T-cell (primary cell): ENCODE data around the gene RSPH1. TPM values are rescaled to one million over a fixed set of nuclear protein-coding genes. Genes with fewer than 3 reads are reported as not detected.

Source experiments
- ATAC-seq, 4 experiments: fragments of 200-7000 bp in 3 of 4; fragments of 150-1000 bp in 1 of 4; cut with Tn5 transposase; replicated peaks in 1 of 4; 1 replicate in 3 of 4; 2 replicates in 1 of 4; pipeline ENCODE4 v1.10.0; 2021; ENCODE audit warnings: moderate library complexity in 3 of 4, mild to moderate bottlenecking in 2 of 4, moderate number of reproducible peaks in 1 of 4
- CTCF ChIA-PET, 2 donors: fragments of 300-600 bp; sonication (Branson Sonifier 250); formaldehyde crosslinking; loops; one replicate each; lab custom pipeline; 2022; ENCODE audit warnings: antibody characterized with exemption in 2 of 2; lab: Charles Lee
- POLR2A ChIA-PET, 2 donors: fragments of 300-600 bp; sonication (Branson Sonifier 250); formaldehyde crosslinking; loops; one replicate each; lab custom pipeline; 2022; ENCODE audit warnings: antibody characterized with exemption in 2 of 2; lab: Charles Lee
- DNase-seq, 35 experiments: peaks; one replicate each; pipeline versions ENCODE4 v3.0.0 to v3.0.0-alpha.2; 2013 to 2023
- H3K27ac ChIP-seq: one replicate; pipeline ENCODE4 v1.5.1; 2013; ENCODE audit warnings: low read length
- H3K27me3 ChIP-seq, 2 experiments: replicated peaks in 1 of 2; 1 replicate in 1 of 2; 2 replicates in 1 of 2; pipeline versions ENCODE4 v1.6.1 to v1.7.0; 2013; ENCODE audit warnings: low read length in 1 of 2, mixed read lengths in 1 of 2; ENCODE audit not compliant: control insufficient read depth in 2 of 2, insufficient read depth in 2 of 2; ENCODE audit errors: extremely low read depth in 1 of 2
- H3K36me3 ChIP-seq, 2 donors: 1 replicate in 1 of 2; 2 replicates in 1 of 2; pipeline versions ENCODE4 v1.6.1 to v1.7.0; 2013; ENCODE audit warnings: low read length in 1 of 2; ENCODE audit not compliant: control insufficient read depth in 2 of 2, insufficient read depth in 1 of 2; ENCODE audit errors: extremely low read depth in 1 of 2
- H3K4me1 ChIP-seq, 2 experiments: 1 replicate in 1 of 2; 2 replicates in 1 of 2; pipeline versions ENCODE4 v1.6.1 to v1.7.0; 2013; ENCODE audit warnings: low read length in 2 of 2, mixed read lengths in 1 of 2; ENCODE audit not compliant: insufficient read depth in 2 of 2, control insufficient read depth in 1 of 2; ENCODE audit errors: extremely low read depth in 1 of 2
- H3K4me3 ChIP-seq, 2 donors: 1 replicate in 1 of 2; 2 replicates in 1 of 2; pipeline versions ENCODE4 v1.5.1 to v1.7.0; 2013; ENCODE audit warnings: mild to moderate bottlenecking in 2 of 2, low read length in 1 of 2, moderate library complexity in 1 of 2; ENCODE audit not compliant: control insufficient read depth in 1 of 2; ENCODE audit errors: extremely low read depth in 1 of 2
- H3K9me3 ChIP-seq: 2 replicates; pipeline ENCODE4 v1.7.0; 2013
- H3K27ac Mint-ChIP-seq, 2 donors: one replicate each; pipeline ENCODE4 v1.8.0; 2020 to 2021; ENCODE audit warnings: mild to moderate bottlenecking in 2 of 2, mixed read lengths in 2 of 2
- H3K27me3 Mint-ChIP-seq, 2 donors: one replicate each; pipeline ENCODE4 v1.8.0; 2021 to 2022; ENCODE audit warnings: mixed read lengths in 2 of 2
- H3K36me3 Mint-ChIP-seq: one replicate; pipeline ENCODE4 v1.8.0; 2021; ENCODE audit warnings: mixed read lengths
- H3K4me1 Mint-ChIP-seq, 3 donors: one replicate each; pipeline ENCODE4 v1.8.0; 2020 to 2022; ENCODE audit warnings: mixed read lengths in 3 of 3, mild to moderate bottlenecking in 1 of 3
- H3K4me3 Mint-ChIP-seq, 3 donors: one replicate each; pipeline ENCODE4 v1.8.0; 2020 to 2022; ENCODE audit warnings: mild to moderate bottlenecking in 3 of 3, mixed read lengths in 3 of 3, moderate library complexity in 3 of 3
- H3K9me3 Mint-ChIP-seq, 3 donors: one replicate each; pipeline ENCODE4 v1.8.0; 2020 to 2022; ENCODE audit warnings: mixed read lengths in 3 of 3
- WGBS: methylation state at CpG from one replicate; pipeline ENCODE4 v1.1.5; 2013; ENCODE audit warnings: missing lambda C conversion rate; ENCODE audit not compliant: insufficient coverage; 5-methylcytosine and 5-hydroxymethylcytosine counted together
- total RNA-seq, 35 experiments: library from RNA in 6 of 35; stranded (reverse) in 6 of 35; fragments of 120-200 nt in 1 of 35; gene quantifications; one replicate each; pipeline versions ENCODE4 v1.2.1 to v1.2.4 and lab custom pipeline; 2013 to 2026

Gene RSPH1
- total RNA-seq, 5 donors from 2014 or later (not counting 1 experiment from before 2014, with no cell fraction given), result 0.12 to 0.20 TPM; not detected in 3

DNA sequence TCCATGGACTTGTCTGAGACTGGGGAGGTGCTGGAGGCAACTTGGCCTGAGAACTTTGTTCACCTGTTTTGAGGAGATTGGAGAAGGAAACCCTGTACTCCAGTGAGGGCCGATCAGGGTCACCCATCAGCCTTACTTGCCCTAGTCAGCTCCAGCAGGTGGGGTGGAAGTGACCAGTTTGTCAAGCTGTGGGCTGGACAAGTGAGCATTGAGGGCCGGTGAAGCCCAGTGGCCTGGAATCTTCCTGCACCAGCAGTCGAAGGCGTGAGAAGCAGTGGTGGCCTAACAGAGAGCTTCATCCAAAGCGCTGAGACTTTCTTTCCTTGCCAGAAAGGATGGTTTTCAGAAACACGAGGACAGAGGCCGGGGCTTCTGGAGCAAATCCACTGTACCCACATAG lies 27.2 kb upstream of the RSPH1 start:
- no peaks in the 10 kb centered on the region for H3K27me3 Mint-ChIP-seq
- H3K27me3 ChIP-seq, result no peaks in the 10 kb centered on the region
- H3K4me1 ChIP-seq, result peaks cover 14 to 33% of the 10 kb centered on the region in 2 experiments
- H3K9me3 Mint-ChIP-seq, result no peaks in the 10 kb centered on the region
- no peak overlapping the region for H3K4me3 Mint-ChIP-seq
- no peaks in the 10 kb centered on the region for H3K9me3 ChIP-seq
- H3K4me3 ChIP-seq, result no peak overlapping the region
- ATAC-seq, result no peak
- no peak overlapping the region for H3K27ac ChIP-seq
- H3K36me3 Mint-ChIP-seq, result peaks cover 52% of the 10 kb centered on the region
- H3K36me3 ChIP-seq, result peaks cover 8 to 41% of the 10 kb centered on the region in 2 donors
- H3K4me1 Mint-ChIP-seq, result peaks cover 48 to 52% (median 50%) of the 10 kb centered on the region in 3 donors
- CTCF ChIA-PET, result no interaction called here
- POLR2A ChIA-PET, result no interaction called here
- DNase-seq, result no peak
- H3K27ac Mint-ChIP-seq, result no peak overlapping the region
- WGBS, result 100% methylated on average over 4 of the region's 7 CpGs

DNA sequence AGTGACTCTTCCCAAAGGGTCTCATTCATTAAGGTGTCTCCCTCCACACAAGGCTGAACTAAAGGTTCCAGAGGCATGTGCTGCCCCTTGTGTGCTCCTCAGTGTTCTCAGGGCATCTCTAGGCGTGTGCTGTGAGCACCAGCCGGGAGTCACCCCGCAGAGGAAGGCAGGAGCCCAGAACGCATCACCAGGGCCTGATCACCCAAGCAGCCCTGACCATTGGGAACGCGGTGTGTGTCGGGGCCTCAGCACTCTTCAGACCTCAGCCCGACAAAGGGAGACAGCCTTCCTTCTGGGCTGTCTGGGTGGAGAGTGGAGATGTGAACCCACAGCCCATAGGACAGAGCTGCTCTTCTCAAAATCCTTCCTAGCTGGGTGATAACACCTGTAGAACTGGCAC lies 26.7 kb upstream of the RSPH1 start:
- H3K4me3 ChIP-seq, result no peak overlapping the region
- no peaks in the 10 kb centered on the region for H3K9me3 ChIP-seq
- Mint-ChIP-seq H3K4me1 (peaks cover 44 to 52% (median 50%) of the 10 kb centered on the region in 3 donors), H3K36me3 (peaks cover 57% of the 10 kb centered on the region), H3K27ac (no peak overlapping the region), H3K4me3 (no peak overlapping the region), H3K27me3 (no peaks in the 10 kb centered on the region), H3K9me3 (no peaks in the 10 kb centered on the region)
- H3K36me3 ChIP-seq, result peaks cover 8 to 45% of the 10 kb centered on the region in 2 donors
- H3K27me3 ChIP-seq, result no peaks in the 10 kb centered on the region
- ChIA-PET POLR2A (no interaction called here), CTCF (no interaction called here)
- ATAC-seq (no peak), DNase-seq (no peak)
- no peak overlapping the region for H3K27ac ChIP-seq
- WGBS, result 97% methylated on average over 5 of the region's 8 CpGs
- peaks cover 10 to 30% of the 10 kb centered on the region in 2 experiments for H3K4me1 ChIP-seq

DNA sequence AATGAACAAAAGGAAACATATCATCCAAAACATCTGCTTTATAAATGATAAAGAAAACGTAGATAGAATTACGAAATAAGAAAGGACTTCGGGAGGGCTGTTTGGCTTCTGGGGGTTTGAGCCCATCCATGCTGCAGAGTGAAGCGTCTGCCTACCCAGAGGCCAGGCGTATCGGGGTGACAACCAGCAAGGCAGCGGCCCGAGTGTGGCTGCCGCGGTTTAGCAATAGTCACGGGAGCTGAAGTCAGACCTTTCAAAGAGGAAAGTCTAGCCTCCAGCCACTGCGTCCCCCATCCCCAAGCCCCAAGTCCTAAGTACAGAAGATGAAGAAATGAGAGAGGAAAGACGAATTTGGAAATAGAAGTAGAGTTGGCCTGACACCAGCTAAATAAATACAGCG lies 26.2 kb upstream of the RSPH1 start:
- no peak overlapping the region for H3K27ac ChIP-seq
- DNase-seq (no peak), ATAC-seq (no peak)
- WGBS, result 100% methylated on average over 3 of the region's 14 CpGs
- H3K36me3 ChIP-seq, result peaks cover 10 to 45% of the 10 kb centered on the region in 2 donors
- H3K4me1 ChIP-seq, result peaks cover 7 to 26% of the 10 kb centered on the region in 2 experiments
- H3K27me3 Mint-ChIP-seq, result no peaks in the 10 kb centered on the region
- peaks cover 40 to 52% (median 50%) of the 10 kb centered on the region in 3 donors for H3K4me1 Mint-ChIP-seq
- no peaks in the 10 kb centered on the region for H3K9me3 ChIP-seq
- no peak overlapping the region for H3K4me3 Mint-ChIP-seq
- no peak overlapping the region for H3K4me3 ChIP-seq
- ChIA-PET CTCF (no interaction called here), POLR2A (no interaction called here)
- H3K27ac Mint-ChIP-seq, result no peak overlapping the region
- H3K27me3 ChIP-seq, result no peaks in the 10 kb centered on the region
- no peaks in the 10 kb centered on the region for H3K9me3 Mint-ChIP-seq
- peaks cover 60% of the 10 kb centered on the region for H3K36me3 Mint-ChIP-seq

DNA sequence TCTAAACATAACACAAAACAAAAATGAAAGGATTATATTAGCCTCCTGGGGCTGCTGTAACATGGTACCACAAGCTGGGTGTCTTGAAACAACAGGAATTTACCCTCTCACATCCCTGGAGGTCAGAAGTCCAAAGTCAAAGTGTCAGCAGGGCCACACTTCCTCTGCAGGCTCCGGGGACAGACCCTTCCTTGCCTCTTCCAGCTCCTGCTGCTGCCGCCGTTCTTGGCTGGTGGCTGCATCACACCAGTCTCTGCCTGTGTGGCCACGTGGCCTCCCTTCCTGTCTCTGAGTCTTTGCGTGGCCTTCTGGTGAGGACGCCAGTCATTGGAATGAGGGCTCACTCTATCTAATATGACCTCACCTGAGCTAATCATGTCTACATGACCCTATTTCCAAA lies 25.8 kb upstream of the RSPH1 start:
- ATAC-seq (no peak), DNase-seq (no peak)
- Mint-ChIP-seq H3K36me3 (peaks cover 65% of the 10 kb centered on the region), H3K4me3 (no peak overlapping the region), H3K9me3 (no peaks in the 10 kb centered on the region), H3K27me3 (no peaks in the 10 kb centered on the region), H3K4me1 (peaks cover 40 to 52% (median 50%) of the 10 kb centered on the region in 3 donors), H3K27ac (no peak overlapping the region)
- Histone ChIP-seq H3K4me3 (no peak overlapping the region), H3K4me1 (peaks cover 2 to 21% of the 10 kb centered on the region in 2 experiments), H3K36me3 (peaks cover 12 to 45% of the 10 kb centered on the region in 2 donors), H3K9me3 (no peaks in the 10 kb centered on the region), H3K27me3 (no peaks in the 10 kb centered on the region), H3K27ac (no peak overlapping the region)
- CTCF ChIA-PET, result no interaction called here
- POLR2A ChIA-PET, result no interaction called here
- 70% methylated on average over 6 of the region's 6 CpGs for WGBS

DNA sequence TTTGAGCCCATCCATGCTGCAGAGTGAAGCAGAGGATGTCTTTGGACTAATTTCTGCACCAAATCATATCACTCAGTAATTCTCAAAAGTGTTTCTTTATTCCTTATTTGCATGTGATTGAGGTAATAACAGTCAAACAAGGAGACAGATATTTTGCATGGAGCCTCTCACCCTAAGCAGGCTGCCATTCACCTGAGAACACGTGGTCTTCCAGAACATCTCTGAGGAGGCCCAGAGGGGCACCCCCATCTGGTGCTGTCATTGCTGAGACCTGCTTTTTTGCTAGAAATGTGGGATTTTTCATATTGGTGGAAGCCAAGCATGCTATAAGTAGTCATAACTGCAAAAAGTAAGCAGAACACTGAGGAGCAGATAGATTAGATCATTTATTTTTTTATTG lies 25.4 kb upstream of the RSPH1 start:
- Mint-ChIP-seq H3K36me3 (peaks cover 69% of the 10 kb centered on the region), H3K4me1 (peaks cover 40 to 54% (median 50%) of the 10 kb centered on the region in 3 donors), H3K27ac (no peak overlapping the region), H3K27me3 (no peaks in the 10 kb centered on the region), H3K4me3 (no peak overlapping the region), H3K9me3 (no peaks in the 10 kb centered on the region)
- WGBS, result no CpG with 5 or more reads among the region's 1 CpG
- Histone ChIP-seq H3K27ac (no peak overlapping the region), H3K36me3 (peaks cover 12 to 45% of the 10 kb centered on the region in 2 donors), H3K9me3 (no peaks in the 10 kb centered on the region), H3K4me1 (peaks cover 2 to 17% of the 10 kb centered on the region in 2 experiments), H3K4me3 (no peak overlapping the region), H3K27me3 (no peaks in the 10 kb centered on the region)
- ChIA-PET CTCF (no interaction called here), POLR2A (no interaction called here)
- ATAC-seq (no peak), DNase-seq (no peak)

DNA sequence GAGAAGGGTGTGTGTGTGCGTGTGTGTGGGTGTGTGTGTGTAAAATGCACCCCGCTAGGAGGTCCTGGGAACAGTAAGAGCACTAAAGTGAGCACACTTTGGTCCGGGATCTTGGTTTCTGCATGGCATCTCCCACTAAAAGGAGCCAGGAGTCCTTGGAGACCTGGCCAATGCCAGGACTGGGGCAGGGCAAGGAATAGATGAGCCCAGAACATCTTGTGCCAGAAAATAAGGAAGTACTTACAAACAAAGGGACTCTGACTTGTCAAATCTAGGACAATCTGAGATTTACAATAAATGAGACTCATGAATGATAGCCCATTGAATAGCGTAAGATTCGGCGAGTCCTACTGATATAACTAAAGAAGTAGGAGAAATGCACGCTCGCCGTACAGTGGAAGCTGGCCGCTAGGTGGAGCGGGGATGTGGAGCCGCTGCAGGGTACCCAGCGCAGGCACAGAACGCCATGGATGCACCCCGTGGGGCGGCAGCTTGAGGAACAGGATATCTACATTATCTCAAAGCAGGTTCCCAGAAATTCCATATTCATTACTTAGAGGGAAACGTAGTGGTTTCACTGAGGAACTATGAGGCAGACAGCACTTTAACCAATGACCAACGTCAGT lies 24.7 kb upstream of the RSPH1 start:
- peak overlapping the region in 1 of 2 donors; percentile 44 for H3K27ac Mint-ChIP-seq
- peaks cover under 1 to 16% of the 10 kb centered on the region in 2 experiments for H3K4me1 ChIP-seq
- no peak overlapping the region for H3K4me3 Mint-ChIP-seq
- ATAC-seq, result no peak
- ChIA-PET POLR2A (no interaction called here), CTCF (no interaction called here)
- DNase-seq, result no peak
- no peak overlapping the region for H3K27ac ChIP-seq
- H3K36me3 Mint-ChIP-seq, result peaks cover 64% of the 10 kb centered on the region
- H3K4me3 ChIP-seq, result no peak overlapping the region
- no peaks in the 10 kb centered on the region for H3K9me3 ChIP-seq
- no peaks in the 10 kb centered on the region for H3K27me3 Mint-ChIP-seq
- H3K4me1 Mint-ChIP-seq, result peaks cover 37 to 56% (median 50%) of the 10 kb centered on the region in 3 donors
- peaks cover 12 to 44% of the 10 kb centered on the region in 2 donors for H3K36me3 ChIP-seq
- WGBS, result over 99% methylated on average over 10 of the region's 18 CpGs
- no peaks in the 10 kb centered on the region for H3K9me3 Mint-ChIP-seq
- no peaks in the 10 kb centered on the region for H3K27me3 ChIP-seq
